ENCODE measurements around the gene MYDGF.
"Not testable (repeated sequence)": the region's sequence is repeated elsewhere in the genome, so short reads cannot be mapped to it uniquely, and the experiment has no call there.

DNA sequence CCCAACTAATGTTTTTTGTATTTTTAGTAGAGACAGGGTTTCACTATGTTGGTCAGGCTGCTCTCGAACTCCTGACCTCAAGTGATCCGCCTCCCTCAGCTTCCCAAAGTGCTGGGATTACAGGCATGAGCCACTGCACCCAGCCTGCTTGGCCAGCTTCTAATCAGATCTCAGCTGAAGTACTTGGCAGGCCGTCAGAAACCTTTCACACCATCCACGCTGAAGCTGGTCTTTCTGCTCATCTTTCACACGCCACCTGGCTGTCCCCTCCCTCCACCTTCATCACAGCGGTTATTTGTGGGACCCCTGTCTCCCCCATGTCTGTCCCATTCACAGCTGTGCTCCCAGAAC lies 45.0 kb upstream of the MYDGF start:
- TF ChIP-seq, protein P1, sequence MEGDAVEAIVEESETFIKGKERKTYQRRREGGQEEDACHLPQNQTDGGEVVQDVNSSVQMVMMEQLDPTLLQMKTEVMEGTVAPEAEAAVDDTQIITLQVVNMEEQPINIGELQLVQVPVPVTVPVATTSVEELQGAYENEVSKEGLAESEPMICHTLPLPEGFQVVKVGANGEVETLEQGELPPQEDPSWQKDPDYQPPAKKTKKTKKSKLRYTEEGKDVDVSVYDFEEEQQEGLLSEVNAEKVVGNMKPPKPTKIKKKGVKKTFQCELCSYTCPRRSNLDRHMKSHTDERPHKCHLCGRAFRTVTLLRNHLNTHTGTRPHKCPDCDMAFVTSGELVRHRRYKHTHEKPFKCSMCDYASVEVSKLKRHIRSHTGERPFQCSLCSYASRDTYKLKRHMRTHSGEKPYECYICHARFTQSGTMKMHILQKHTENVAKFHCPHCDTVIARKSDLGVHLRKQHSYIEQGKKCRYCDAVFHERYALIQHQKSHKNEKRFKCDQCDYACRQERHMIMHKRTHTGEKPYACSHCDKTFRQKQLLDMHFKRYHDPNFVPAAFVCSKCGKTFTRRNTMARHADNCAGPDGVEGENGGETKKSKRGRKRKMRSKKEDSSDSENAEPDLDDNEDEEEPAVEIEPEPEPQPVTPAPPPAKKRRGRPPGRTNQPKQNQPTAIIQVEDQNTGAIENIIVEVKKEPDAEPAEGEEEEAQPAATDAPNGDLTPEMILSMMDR (IDR thresholded peaks at IDR 0.05) = not testable (repeated sequence)
- TF ChIP-seq POLR2A (IDR thresholded peaks at IDR 0.05) = not testable (repeated sequence)

Data from esophagus squamous epithelium (tissue), 4 donors.